Thyroid gland (tissue), 4 donors: Measurements from ENCODE around the gene CBLC. TPM values are rescaled to one million over a fixed set of nuclear protein-coding genes. Genes with fewer than 3 reads are reported as not detected.

Experiments
- DNase-seq, 2 donors: peaks; one replicate each; pipeline ENCODE4 v3.0.0-alpha.2; 2019
- H3K27ac ChIP-seq, 3 donors: fragments of 200-600 bp; sonication (generic); 1 replicate in 2 of 3; 2 replicates in 1 of 3; pipeline ENCODE4 v1.5.1; 2016 to 2019; ENCODE audit warnings: mild to moderate bottlenecking in 1 of 3, moderate library complexity in 1 of 3
- H3K27me3 ChIP-seq: fragments of 200-600 bp; sonication (generic); one replicate; pipeline ENCODE4 v1.5.1; 2019
- H3K36me3 ChIP-seq, 2 donors: fragments of 200-600 bp; sonication (generic); one replicate each; pipeline ENCODE4 v1.5.1; 2016 to 2019
- H3K4me1 ChIP-seq, 2 donors: fragments of 200-600 bp; sonication (generic); one replicate each; pipeline ENCODE4 v1.5.1; 2017 to 2019
- H3K4me3 ChIP-seq, 3 donors: fragments of 200-600 bp; sonication (generic); replicated peaks in 1 of 3; 1 replicate in 2 of 3; 2 replicates in 1 of 3; pipeline ENCODE4 v1.5.1; 2016; ENCODE audit warnings: mild to moderate bottlenecking in 1 of 3
- H3K9me3 ChIP-seq: fragments of 200-600 bp; sonication (generic); one replicate; pipeline ENCODE4 v1.5.1; 2017
- CTCF ChIP-seq, 6 experiments: fragments of 200-600 bp in 3 of 6; fragments of 450-650 bp in 3 of 6; sonication (generic) in 3 of 6; IDR thresholded peaks; one replicate each; pipeline ENCODE4 v1.5.1; 2016 to 2019; ENCODE audit warnings: antibody characterized with exemption in 6 of 6, mild to moderate bottlenecking in 2 of 6, inconsistent platforms in 1 of 6, moderate library complexity in 1 of 6
- POLR2A ChIP-seq, 2 donors: fragments of 450-650 bp; IDR thresholded peaks; one replicate each; pipeline ENCODE4 v1.6.1; 2017; ENCODE audit warnings: antibody characterized with exemption in 2 of 2, mild to moderate bottlenecking in 2 of 2, moderate library complexity in 1 of 2
- WGBS, 2 donors: methylation state at CpG; one replicate each; pipeline ENCODE4 v1.1.5; 2017; 5-methylcytosine and 5-hydroxymethylcytosine counted together
- intact Hi-C: fragments of 100-400 bp; cut with DNase I; formaldehyde crosslinking; loops from one replicate; pipeline ENCODE4 v1.15.1; 2023
- total RNA-seq, 4 donors: library from RNA; depleted of rRNA; stranded (reverse); fragments of >200 nt; gene quantifications; one replicate each; pipeline ENCODE4 v1.2.3, GENCODE V29; 2016

Gene CBLC, protein sequence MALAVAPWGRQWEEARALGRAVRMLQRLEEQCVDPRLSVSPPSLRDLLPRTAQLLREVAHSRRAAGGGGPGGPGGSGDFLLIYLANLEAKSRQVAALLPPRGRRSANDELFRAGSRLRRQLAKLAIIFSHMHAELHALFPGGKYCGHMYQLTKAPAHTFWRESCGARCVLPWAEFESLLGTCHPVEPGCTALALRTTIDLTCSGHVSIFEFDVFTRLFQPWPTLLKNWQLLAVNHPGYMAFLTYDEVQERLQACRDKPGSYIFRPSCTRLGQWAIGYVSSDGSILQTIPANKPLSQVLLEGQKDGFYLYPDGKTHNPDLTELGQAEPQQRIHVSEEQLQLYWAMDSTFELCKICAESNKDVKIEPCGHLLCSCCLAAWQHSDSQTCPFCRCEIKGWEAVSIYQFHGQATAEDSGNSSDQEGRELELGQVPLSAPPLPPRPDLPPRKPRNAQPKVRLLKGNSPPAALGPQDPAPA
- total RNA-seq = 1 to 10 TPM; 2.0 to 5.6 (median 3.1) TPM

GRCh38 chr19:44777715-44778347, at the start of gene CBLC:
CBLC (plus strand) TSS chr19:44777890; CDS start chr19:44777932, 42 bp downstream.
- 8 to 27% methylated on average over 12 to 18 of the region's 47 CpGs for WGBS, 2 donors
- intact Hi-C loops = no loop called here
- Histone ChIP-seq H3K36me3 (no peaks in the 10 kb centered on the region), H3K4me1 (peaks cover 3 to 5% of the 10 kb centered on the region in 2 donors), H3K27ac (peak within 1 kb of the TSS in 1 of 3 donors; percentile 17), H3K9me3 (no peaks in the 10 kb centered on the region), H3K27me3 (no peaks in the 10 kb centered on the region), H3K4me3 (peak within 1 kb of the TSS in 1 of 3 donors; percentile 26)
- TF ChIP-seq POLR2A (IDR thresholded peaks at IDR 0.05) (peak in 1 of 2 donors; percentile 36), CTCF (IDR thresholded peaks at IDR 0.05) (no peak)
- DNase-seq = peak; percentile 78 to 82

DNA sequence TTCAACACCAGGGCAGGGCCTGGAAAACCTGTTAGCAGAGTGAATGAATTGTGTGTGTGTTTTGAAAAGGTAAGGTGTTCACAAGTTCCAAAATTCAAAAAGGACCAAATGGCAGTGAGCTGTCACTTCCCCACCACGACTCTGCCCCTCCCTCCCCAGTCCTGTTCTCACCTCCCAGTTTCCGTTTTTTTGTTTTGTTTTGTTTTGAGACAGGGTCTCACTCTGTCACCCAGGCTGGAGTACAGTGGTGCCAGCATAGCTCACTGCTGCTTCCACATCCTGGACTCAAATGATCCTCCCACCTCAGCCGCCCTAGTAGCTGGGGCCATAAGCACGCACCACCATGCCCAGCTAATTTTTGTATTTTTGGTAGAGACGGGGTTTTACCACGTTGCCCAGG, 49.5 kb upstream of the CBLC start:
- H3K9me3 ChIP-seq = no peaks in the 10 kb centered on the region
- H3K27ac ChIP-seq = no peak overlapping the region
- peaks cover 12 to 21% of the 10 kb centered on the region in 2 donors for H3K4me1 ChIP-seq
- intact Hi-C loops = no loop called here
- H3K27me3 ChIP-seq = no peaks in the 10 kb centered on the region
- WGBS, 2 donors = 77 to 83% methylated on average over 6 of the region's 6 CpGs
- DNase-seq = no peak
- no peak overlapping the region for H3K4me3 ChIP-seq
- TF ChIP-seq POLR2A (IDR thresholded peaks at IDR 0.05) (no peak), CTCF (IDR thresholded peaks at IDR 0.05) (no peak)
- no peaks in the 10 kb centered on the region for H3K36me3 ChIP-seq

DNA sequence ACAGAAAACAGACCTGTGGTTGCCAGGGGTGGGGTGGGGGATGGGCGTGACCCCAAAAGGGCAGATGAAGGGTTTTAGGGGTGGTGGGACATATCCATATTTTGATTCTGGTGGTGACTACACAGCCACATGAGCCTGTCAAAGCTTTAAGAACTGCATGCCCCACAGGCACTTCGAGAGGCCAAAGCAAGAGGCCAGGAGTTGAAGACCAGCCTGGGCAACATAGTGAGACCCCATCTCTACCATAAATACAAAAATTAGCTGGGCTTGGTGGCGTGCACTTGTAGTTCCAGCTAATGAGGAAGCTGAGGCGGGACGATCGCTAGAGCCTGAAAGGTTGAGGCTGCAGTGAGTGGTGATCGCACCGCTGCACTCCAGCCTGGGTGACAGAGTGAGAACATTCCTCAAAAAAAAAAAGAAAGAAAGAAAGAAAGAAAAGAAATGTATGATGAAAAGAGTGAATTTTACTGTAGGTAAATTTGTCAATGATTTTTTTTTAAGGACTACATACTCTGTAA, 48.1 kb upstream of the CBLC start:
- Histone ChIP-seq H3K36me3 (no peaks in the 10 kb centered on the region), H3K9me3 (no peaks in the 10 kb centered on the region), H3K27me3 (no peaks in the 10 kb centered on the region), H3K4me1 (peaks cover 5 to 9% of the 10 kb centered on the region in 2 donors), H3K27ac (no peak overlapping the region), H3K4me3 (no peak overlapping the region)
- WGBS, 2 donors = 86 to 92% methylated on average over 8 of the region's 8 CpGs
- TF ChIP-seq CTCF (IDR thresholded peaks at IDR 0.05) = no peak
- TF ChIP-seq POLR2A (IDR thresholded peaks at IDR 0.05) = no peak
- intact Hi-C loops = no loop called here
- peak; percentile 40 to 68 for DNase-seq

DNA sequence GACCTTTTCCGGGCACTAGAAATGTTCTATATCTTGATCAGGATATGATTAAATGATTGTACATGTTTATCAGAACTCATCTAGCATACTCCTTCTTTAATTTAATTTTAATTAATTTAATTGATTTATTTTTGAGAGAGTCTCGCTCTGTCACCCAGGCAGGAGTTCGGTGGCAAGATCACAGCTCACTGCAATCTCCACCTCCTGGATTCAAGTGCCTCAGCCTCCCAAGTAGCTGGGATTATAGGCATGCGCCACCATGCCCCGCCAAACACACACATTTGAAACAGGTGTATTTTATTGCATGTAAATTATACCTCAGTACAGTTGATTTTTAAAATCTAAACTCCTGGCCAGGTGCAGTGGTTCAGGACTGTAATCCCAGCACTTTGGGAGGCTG, 46.6 kb upstream of the CBLC start:
- H3K4me1 ChIP-seq = peaks cover 0 to 1% of the 10 kb centered on the region in 2 donors
- 79 to 95% methylated on average over 5 of the region's 5 CpGs for WGBS, 2 donors

More for the DNA sequence above, 46.6 kb upstream of the CBLC start:
- no peaks in the 10 kb centered on the region for H3K9me3 ChIP-seq
- TF ChIP-seq CTCF (IDR thresholded peaks at IDR 0.05) (no peak), POLR2A (IDR thresholded peaks at IDR 0.05) (no peak)
- no peaks in the 10 kb centered on the region for H3K36me3 ChIP-seq
- no peaks in the 10 kb centered on the region for H3K27me3 ChIP-seq
- no peak overlapping the region for H3K27ac ChIP-seq
- intact Hi-C loops = no loop called here
- no peak overlapping the region for H3K4me3 ChIP-seq
- no peak for DNase-seq
